H1 (cell line): ENCODE results near the gene RAB40B.

Experiments
- CTCF ChIP-seq, 3 experiments: IDR thresholded peaks; 1 replicate in 2 of 3; 2 replicates in 1 of 3; pipeline versions ENCODE4 v1.5.1 to v1.6.1; 2011; ENCODE audit warnings: low read length in 3 of 3, mild to moderate bottlenecking in 3 of 3, inconsistent platforms in 2 of 3, low read depth in 1 of 3, moderate library complexity in 1 of 3; ENCODE audit not compliant: insufficient read depth in 1 of 3; ENCODE audit errors: control extremely low read depth in 1 of 3
- EZH2 ChIP-seq: fragments of 200-600 bp; sonication (generic); IDR thresholded peaks from 2 replicates; pipeline ENCODE4 v1.7.1; 2012; ENCODE audit warnings: low read depth, mild to moderate bottlenecking, moderate library complexity, low read length, inconsistent platforms; ENCODE audit not compliant: severe bottlenecking
- FOSL1 ChIP-seq: IDR thresholded peaks from 2 replicates; pipeline ENCODE4 v1.6.1; 2011; ENCODE audit warnings: mild to moderate bottlenecking, low read depth, low read length, moderate library complexity; ENCODE audit not compliant: insufficient read depth
- HDAC2 ChIP-seq, 2 experiments: fragments of 300-600 bp in 1 of 2; sonication (generic) in 1 of 2; IDR thresholded peaks; 2 replicates each; pipeline ENCODE4 v1.6.1; 2011 to 2012; ENCODE audit warnings: low read depth in 2 of 2, low read length in 2 of 2, mild to moderate bottlenecking in 2 of 2, moderate library complexity in 2 of 2, borderline replicate concordance in 1 of 2, inconsistent platforms in 1 of 2
- MAFK ChIP-seq: IDR thresholded peaks from 2 replicates; pipeline ENCODE4 v1.6.1; 2012; ENCODE audit warnings: low read depth, mild to moderate bottlenecking, improper control_type of control experiment, low read length
- POLR2A ChIP-seq, 2 experiments: IDR thresholded peaks; 1 replicate in 1 of 2; 2 replicates in 1 of 2; pipeline ENCODE4 v1.6.1; 2011; ENCODE audit warnings: low read depth in 2 of 2, low read length in 2 of 2, mild to moderate bottlenecking in 2 of 2; ENCODE audit errors: control extremely low read depth in 1 of 2
- RXRA ChIP-seq: IDR thresholded peaks from 2 replicates; pipeline ENCODE4 v1.6.1; 2011; ENCODE audit warnings: low read depth, mild to moderate bottlenecking, low read length, moderate library complexity; ENCODE audit not compliant: insufficient read depth
- SP1 ChIP-seq: IDR thresholded peaks from 2 replicates; pipeline ENCODE4 v1.6.1; 2011; ENCODE audit warnings: low read depth, low read length

- no peak for TF ChIP-seq EZH2
- no peak for TF ChIP-seq FOSL1
- TF ChIP-seq RXRA = no peak
- TF ChIP-seq POLR2A (IDR thresholded peaks at IDR 0.05; ENCODE audit: control extremely low read depth in 1 of 2, low read depth in 2 of 2, low read length in 2 of 2) = peak in 1 of 2 experiments; percentile 74; a peak in 2 of 3 replicates
- TF ChIP-seq CTCF (IDR thresholded peaks at IDR 0.05; ENCODE audit: control extremely low read depth in 1 of 3, insufficient read depth in 1 of 3, low read depth in 1 of 3, low read length in 3 of 3) = 0 out of 4 replicates have a peak, but pooled peaks of 1 of the 3 experiments have one; percentile 0
- TF ChIP-seq MAFK = no peak
- no peak for TF ChIP-seq SP1
- TF ChIP-seq HDAC2 (IDR thresholded peaks at IDR 0.05; ENCODE audit: borderline replicate concordance in 1 of 2, low read depth in 2 of 2, low read length in 2 of 2) = no peak
These were observed 36.7 kb upstream of the RAB40B start, which contains the start of gene FN3K for GRCh38 chr17:82734987-82735866.
